GM18867 (cell line): ENCODE measurements around the gene HLA-DMB.

Experiments
- ATAC-seq: cut with Tn5 transposase; IDR thresholded peaks from one replicate; pipeline ENCODE4 v1.9.1; 2021; ENCODE audit warnings: mild to moderate bottlenecking, moderate library complexity; ENCODE audit not compliant: unreplicated experiment

HLA-DMB gene

GRCh38 chr6:32940656-32941213 lies at the start of gene HLA-DMB:
Gene HLA-DMB (minus strand): TSS chr6:32941028. CDS start chr6:32940807, 221 bp downstream.
- peak; percentile 44 for ATAC-seq

GRCh38 chr6:32989368-32989767 lies 48.5 kb upstream of the HLA-DMB start:
- ATAC-seq, result no peak

- ATAC-seq, result peak; percentile 56
These were observed 44.0 kb upstream of the HLA-DMB start for GRCh38 chr6:32984622-32985389.

- ATAC-seq, result peak; percentile 12
These were observed 43.3 kb upstream of the HLA-DMB start for GRCh38 chr6:32983964-32984621.

- no peak for ATAC-seq
These were observed 42.6 kb upstream of the HLA-DMB start for GRCh38 chr6:32983493-32983848.

- no peak for ATAC-seq
These were observed 42.1 kb upstream of the HLA-DMB start for GRCh38 chr6:32982702-32983492.

GRCh38 chr6:32982084-32982701 lies 41.4 kb upstream of the HLA-DMB start:
- ATAC-seq, result no peak

GRCh38 chr6:32980488-32981038 lies 39.7 kb upstream of the HLA-DMB start:
- no peak for ATAC-seq

- no peak for ATAC-seq
These were observed 39.1 kb upstream of the HLA-DMB start for GRCh38 chr6:32979720-32980487.

GRCh38 chr6:32977953-32978324 lies 37.1 kb upstream of the HLA-DMB start:
- ATAC-seq, result no peak

GRCh38 chr6:32977272-32977952 lies 36.6 kb upstream of the HLA-DMB start:
- no peak for ATAC-seq

GRCh38 chr6:32976334-32977069 lies 35.7 kb upstream of the HLA-DMB start:
- ATAC-seq, result no peak

- ATAC-seq, result no peak
These were observed 35.1 kb upstream of the HLA-DMB start for GRCh38 chr6:32975886-32976285.

GRCh38 chr6:32974541-32975308 lies 33.9 kb upstream of the HLA-DMB start:
- ATAC-seq, result no peak

GRCh38 chr6:32974016-32974333 lies 33.1 kb upstream of the HLA-DMB start:
- ATAC-seq, result no peak

GRCh38 chr6:32973144-32974015 lies 32.6 kb upstream of the HLA-DMB start:
- no peak for ATAC-seq
